Gastroesophageal sphincter (tissue), 4 donors: ENCODE data around the gene GATAD2B. TPM values are rescaled to one million over a fixed set of nuclear protein-coding genes. Genes with fewer than 3 reads are reported as not detected.
A peak's percentile ranks its signal among the peaks of the same experiment; 100 is the strongest.

Experiments
- ATAC-seq: fragments of 150-250 bp; one replicate; pipeline ENCODE4 v1.9.1; 2016; ENCODE audit warnings: mild to moderate bottlenecking, moderate library complexity
- H3K27ac ChIP-seq, 4 donors: fragments of 200-600 bp; sonication (generic) in 3 of 4; 1 replicate in 3 of 4; 2 replicates in 1 of 4; pipeline ENCODE4 v1.5.1; 2016 to 2019
- H3K27me3 ChIP-seq: fragments of 200-600 bp; sonication (generic); one replicate; pipeline ENCODE4 v1.5.1; 2019
- H3K36me3 ChIP-seq, 2 donors: fragments of 200-600 bp; sonication (generic); one replicate each; pipeline ENCODE4 v1.5.1; 2019; ENCODE audit warnings: control low read depth in 1 of 2
- H3K4me1 ChIP-seq, 3 donors: fragments of 200-600 bp; sonication (generic); 1 replicate in 2 of 3; 2 replicates in 1 of 3; pipeline ENCODE4 v1.5.1; 2016 to 2019; ENCODE audit warnings: control low read depth in 2 of 3
- H3K4me3 ChIP-seq, 2 donors: fragments of 200-600 bp; sonication (generic); one replicate each; pipeline ENCODE4 v1.5.1; 2019; ENCODE audit warnings: mild to moderate bottlenecking in 1 of 2, moderate library complexity in 1 of 2
- H3K9me3 ChIP-seq, 3 donors: fragments of 200-600 bp; sonication (generic); one replicate each; pipeline ENCODE4 v1.5.1; 2017 to 2019; ENCODE audit warnings: control low read depth in 2 of 3
- EP300 ChIP-seq: sonication (generic); formaldehyde crosslinking; IDR thresholded peaks from one replicate; pipeline ENCODE4 v1.6.1; 2017; ENCODE audit warnings: antibody characterized with exemption, mild to moderate bottlenecking
- POLR2A ChIP-seq, 2 donors: fragments of 450-650 bp; IDR thresholded peaks; one replicate each; pipeline ENCODE4 v1.6.1; 2017; ENCODE audit warnings: antibody characterized with exemption in 2 of 2, mild to moderate bottlenecking in 2 of 2, moderate library complexity in 1 of 2
- POLR2AphosphoS5 ChIP-seq: sonication (generic); formaldehyde crosslinking; IDR thresholded peaks from one replicate; pipeline ENCODE4 v1.6.1; 2017; ENCODE audit warnings: antibody characterized with exemption
- WGBS, 2 donors: methylation state at CpG; one replicate each; pipeline ENCODE4 v1.1.5; 2018; ENCODE audit warnings: low coverage in 1 of 2; 5-methylcytosine and 5-hydroxymethylcytosine counted together
- total RNA-seq, 4 donors: library from RNA; depleted of rRNA; stranded (reverse); fragments of >200 nt; gene quantifications; one replicate each; pipeline ENCODE4 v1.1.0, GENCODE V29; 2016
- TF ChIP-seq, protein P1 (sequence below), 4 experiments: fragments of 200-600 bp in 2 of 4; fragments of 450-650 bp in 2 of 4; sonication (generic) in 1 of 4; IDR thresholded peaks; one replicate each; pipeline ENCODE4 v1.5.1; 2017 to 2019; ENCODE audit warnings: antibody characterized with exemption in 4 of 4, mild to moderate bottlenecking in 2 of 4, moderate library complexity in 2 of 4

GATAD2B gene
- total RNA-seq, 4 donors from 2014 or later: 18.4 to 30.8 (median 23.8) TPM

DNA sequence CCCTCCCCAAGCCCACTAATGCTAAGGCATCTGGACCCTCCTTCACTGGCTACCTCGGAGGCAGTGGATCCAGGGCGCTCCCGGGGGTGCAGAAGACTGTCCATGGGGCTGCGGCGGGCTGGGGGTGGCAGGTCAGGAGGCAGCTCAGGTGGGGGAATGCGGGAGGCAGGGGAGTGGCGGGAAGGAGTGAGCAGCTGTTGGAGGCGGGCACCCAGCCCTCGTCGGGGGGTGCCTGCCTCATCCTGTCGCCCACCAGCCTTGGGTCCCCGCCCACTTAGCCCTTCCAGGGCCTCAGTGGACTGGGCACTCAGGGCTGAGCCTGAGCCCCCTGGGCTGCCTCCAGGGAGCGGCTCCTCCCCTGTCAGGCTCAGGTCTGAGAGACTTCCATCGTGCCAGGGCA lies 10.7 kb upstream of the GATAD2B start:
- H3K27ac ChIP-seq: no peak overlapping the region
- 100% methylated on average over 1 to 2 of the region's 14 CpGs for WGBS, 2 donors
- no peaks in the 10 kb centered on the region for H3K27me3 ChIP-seq
- TF ChIP-seq EP300 (no peak), POLR2AphosphoS5 (no peak), POLR2A (IDR thresholded peaks at IDR 0.05) (no peak)
- TF ChIP-seq, protein P1, sequence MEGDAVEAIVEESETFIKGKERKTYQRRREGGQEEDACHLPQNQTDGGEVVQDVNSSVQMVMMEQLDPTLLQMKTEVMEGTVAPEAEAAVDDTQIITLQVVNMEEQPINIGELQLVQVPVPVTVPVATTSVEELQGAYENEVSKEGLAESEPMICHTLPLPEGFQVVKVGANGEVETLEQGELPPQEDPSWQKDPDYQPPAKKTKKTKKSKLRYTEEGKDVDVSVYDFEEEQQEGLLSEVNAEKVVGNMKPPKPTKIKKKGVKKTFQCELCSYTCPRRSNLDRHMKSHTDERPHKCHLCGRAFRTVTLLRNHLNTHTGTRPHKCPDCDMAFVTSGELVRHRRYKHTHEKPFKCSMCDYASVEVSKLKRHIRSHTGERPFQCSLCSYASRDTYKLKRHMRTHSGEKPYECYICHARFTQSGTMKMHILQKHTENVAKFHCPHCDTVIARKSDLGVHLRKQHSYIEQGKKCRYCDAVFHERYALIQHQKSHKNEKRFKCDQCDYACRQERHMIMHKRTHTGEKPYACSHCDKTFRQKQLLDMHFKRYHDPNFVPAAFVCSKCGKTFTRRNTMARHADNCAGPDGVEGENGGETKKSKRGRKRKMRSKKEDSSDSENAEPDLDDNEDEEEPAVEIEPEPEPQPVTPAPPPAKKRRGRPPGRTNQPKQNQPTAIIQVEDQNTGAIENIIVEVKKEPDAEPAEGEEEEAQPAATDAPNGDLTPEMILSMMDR (IDR thresholded peaks at IDR 0.05): no peak
- no peaks in the 10 kb centered on the region for H3K9me3 ChIP-seq
- peaks cover 0 to 7% (median 0%) of the 10 kb centered on the region in 3 donors for H3K4me1 ChIP-seq
- H3K36me3 ChIP-seq: peaks cover 0 to 96% of the 10 kb centered on the region in 2 donors
- no peak for ATAC-seq
- H3K4me3 ChIP-seq: no peak overlapping the region

DNA sequence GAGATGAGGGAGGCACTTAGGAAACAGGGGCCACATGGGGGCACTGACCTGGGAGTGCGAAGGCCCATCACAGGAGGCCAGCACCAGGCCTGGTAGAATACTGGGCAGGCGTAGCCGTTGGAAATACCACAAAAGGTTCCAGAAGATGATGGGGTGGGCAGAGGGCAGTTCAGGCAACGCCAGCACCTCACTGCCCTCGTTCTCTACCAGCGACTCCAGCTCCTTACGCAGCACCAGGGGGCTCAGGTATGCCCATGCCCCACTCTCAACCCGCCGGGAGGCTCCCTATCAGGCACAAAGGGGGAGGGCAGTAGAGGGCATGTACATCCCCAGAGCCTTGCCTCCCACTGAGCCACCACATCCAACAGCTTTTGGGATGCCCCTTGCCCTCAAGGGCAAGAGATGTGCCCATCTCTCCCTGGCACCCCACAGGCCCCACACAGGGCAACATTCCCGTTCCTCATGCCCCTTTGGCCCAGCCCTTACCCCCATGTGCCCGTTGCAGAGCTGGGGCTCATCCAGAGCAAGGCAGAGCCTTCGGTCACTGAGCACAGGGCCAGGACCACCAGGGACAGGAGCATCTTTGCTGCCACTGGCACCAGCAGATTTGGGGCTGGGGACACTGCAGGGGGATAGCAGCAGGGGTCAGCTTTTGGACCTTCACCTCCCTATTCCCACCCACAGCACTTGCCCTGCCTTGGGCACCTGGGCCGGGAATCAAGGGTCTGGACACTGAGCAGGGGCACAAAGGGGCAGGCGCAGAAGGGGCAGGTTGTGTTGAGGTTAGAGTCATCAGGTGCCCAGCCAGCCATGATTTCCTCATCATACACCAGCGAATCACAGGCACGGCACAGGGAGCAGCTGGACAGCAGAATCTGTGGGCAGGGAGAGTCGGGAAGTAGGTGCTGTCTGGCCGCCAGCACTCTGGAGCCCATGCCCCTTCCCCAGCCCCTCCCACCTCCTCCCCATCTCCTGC lies 9.7 kb upstream of the GATAD2B start:
- H3K27ac ChIP-seq: no peak overlapping the region
- 87 to 93% methylated on average over 3 to 5 of the region's 18 CpGs for WGBS, 2 donors

DNA sequence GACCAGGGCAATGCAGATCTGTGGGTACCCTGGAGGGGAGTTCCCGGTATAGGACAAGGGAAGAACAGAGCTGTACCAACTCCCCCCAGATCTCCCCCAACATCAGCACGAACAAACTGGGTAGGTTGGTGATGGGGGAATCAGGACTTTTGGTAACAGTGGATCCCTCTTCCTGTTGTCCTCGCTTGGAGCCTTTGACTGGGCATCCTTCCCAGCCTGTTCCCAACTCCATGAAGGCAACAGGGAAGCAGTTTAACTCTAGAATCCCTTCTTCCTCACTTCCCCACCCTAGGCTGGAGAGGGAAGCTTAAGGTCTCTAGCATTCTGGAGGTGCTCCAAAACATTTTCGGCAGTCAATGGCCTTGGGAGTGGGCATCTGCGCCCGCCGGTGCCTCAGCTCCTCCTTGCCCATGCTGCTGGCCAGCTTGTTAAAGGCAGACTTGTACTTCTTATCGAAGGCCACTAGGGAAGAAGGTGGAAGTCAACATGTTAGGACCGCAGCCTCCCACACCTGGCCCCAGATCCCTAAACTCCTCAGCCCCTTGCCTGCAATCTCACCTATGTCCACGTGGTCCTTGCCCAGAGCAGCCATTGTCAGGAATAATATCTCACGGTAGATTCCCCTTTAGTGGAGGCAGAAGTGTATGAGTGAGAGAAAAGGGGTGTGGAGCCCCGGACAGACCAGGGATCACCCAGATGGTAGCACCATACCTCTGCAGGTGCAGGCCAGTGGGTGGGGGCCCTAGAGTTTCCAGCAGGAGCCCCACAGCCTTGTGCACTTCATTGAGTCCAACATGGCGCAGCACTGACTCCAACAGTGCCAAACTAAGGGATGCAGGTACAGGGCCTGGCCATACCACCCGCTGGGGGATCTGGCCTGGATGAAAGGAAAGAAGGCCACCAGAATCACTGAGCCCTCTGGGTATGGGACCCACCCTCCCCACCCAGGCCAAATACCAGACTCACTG lies 7.5 kb upstream of the GATAD2B start:
- Histone ChIP-seq H3K4me1 (peaks cover 0 to 12% (median 0%) of the 10 kb centered on the region in 3 donors), H3K36me3 (peaks cover 0 to 64% of the 10 kb centered on the region in 2 donors), H3K4me3 (no peak overlapping the region), H3K9me3 (no peaks in the 10 kb centered on the region), H3K27ac (peak overlapping the region in 1 of 4 donors; percentile 38), H3K27me3 (no peaks in the 10 kb centered on the region)
- 68 to 86% methylated on average over 3 to 8 of the region's 14 CpGs for WGBS, 2 donors
- ATAC-seq: no peak
- TF ChIP-seq POLR2AphosphoS5 (no peak), POLR2A (IDR thresholded peaks at IDR 0.05) (no peak), EP300 (no peak)
- TF ChIP-seq, protein P1 (IDR thresholded peaks at IDR 0.05): no peak

More for the DNA sequence above, 9.7 kb upstream of the GATAD2B start:
- Histone ChIP-seq H3K36me3 (peaks cover 0 to 86% of the 10 kb centered on the region in 2 donors), H3K9me3 (no peaks in the 10 kb centered on the region), H3K4me3 (no peak overlapping the region), H3K4me1 (peaks cover 0 to 12% (median 0%) of the 10 kb centered on the region in 3 donors), H3K27me3 (no peaks in the 10 kb centered on the region)
- no peak for ATAC-seq
- TF ChIP-seq, protein P1 (IDR thresholded peaks at IDR 0.05): no peak
- TF ChIP-seq POLR2A (IDR thresholded peaks at IDR 0.05): no peak
- TF ChIP-seq POLR2AphosphoS5: no peak
- no peak for TF ChIP-seq EP300

DNA sequence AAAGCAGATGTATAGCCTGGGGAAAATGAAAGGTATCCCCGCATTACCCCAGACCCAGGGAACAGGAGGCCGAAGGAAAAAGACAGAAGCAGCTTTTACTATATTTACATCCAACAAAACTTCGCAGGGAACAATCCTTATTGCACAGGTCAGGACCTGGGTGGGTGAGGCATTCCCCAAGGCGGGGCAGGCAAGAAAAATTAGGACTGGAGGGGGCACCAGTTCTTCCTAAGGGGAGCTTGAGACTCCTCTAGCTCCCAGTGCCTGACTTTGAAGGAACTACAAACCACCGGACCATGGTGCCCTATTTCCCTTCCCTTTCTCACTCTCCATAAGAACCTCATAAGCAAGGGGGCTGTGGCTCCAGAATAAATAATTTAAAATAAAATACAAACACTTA lies 6.7 kb upstream of the GATAD2B start:
- no peak for ATAC-seq
- H3K36me3 ChIP-seq: peaks cover 0 to 56% of the 10 kb centered on the region in 2 donors
- H3K4me1 ChIP-seq: peaks cover 0 to 13% (median 0%) of the 10 kb centered on the region in 3 donors
- no peak for TF ChIP-seq POLR2A (IDR thresholded peaks at IDR 0.05)
- TF ChIP-seq POLR2AphosphoS5: no peak
- TF ChIP-seq EP300: no peak
- TF ChIP-seq, protein P1 (IDR thresholded peaks at IDR 0.05): no peak
- no peaks in the 10 kb centered on the region for H3K9me3 ChIP-seq
- H3K4me3 ChIP-seq: no peak overlapping the region
- H3K27me3 ChIP-seq: no peaks in the 10 kb centered on the region
- H3K27ac ChIP-seq: peak overlapping the region in 3 of 4 donors; percentile 38 to 51 (median 38)
- 89 to 92% methylated on average over 3 to 5 of the region's 5 CpGs for whole genome bisulfite sequencing, 2 donors
